Breast epithelium (tissue), 3 donors: Measurements from ENCODE around the gene OPCML.

Source experiments
- CTCF ChIP-seq, 3 donors: fragments of 450-650 bp; IDR thresholded peaks; one replicate each; pipeline ENCODE4 v1.5.1; 2016 to 2017; ENCODE audit warnings: antibody characterized with exemption in 3 of 3, mild to moderate bottlenecking in 3 of 3, moderate library complexity in 3 of 3
- POLR2A ChIP-seq: fragments of 450-650 bp; IDR thresholded peaks from one replicate; pipeline ENCODE4 v1.6.1; 2016; ENCODE audit warnings: antibody characterized with exemption, mild to moderate bottlenecking, moderate library complexity

GRCh38 chr11:132451942-132452601 lies 1080.2 kb downstream of the OPCML start:
- no peak for TF ChIP-seq POLR2A
- TF ChIP-seq CTCF (IDR thresholded peaks at IDR 0.05), result no peak
